ENCODE data around the gene ZFHX3. TPM values are rescaled to one million over a fixed set of nuclear protein-coding genes. Genes with fewer than 3 reads are reported as not detected.

The ZFHX3 gene
- total and polyA plus RNA-seq, 9 of the 15 experiments (the other 6 are each of a cell fraction or from before 2014, with no cell fraction given) = 0.01 to 0.23 (median 0.06) TPM; not detected in 4

- 2% methylated on average over 13 of the region's 13 CpGs for WGBS (ENCODE audit: insufficient coverage, low coverage, missing lambda C conversion rate)
- no peak overlapping the region for H3K9ac ChIP-seq (ENCODE audit: insufficient read depth in 1 of 2, low read depth in 2 of 2, low read length in 2 of 2)
- no peaks in the 10 kb centered on the region for H3K9me1 ChIP-seq (ENCODE audit: control insufficient read depth, insufficient read depth, low read length)
- in situ Hi-C loops (cut with MboI) = no loop called here
- CTCF ChIA-PET (ENCODE audit: low intra/inter-chr PET ratio) = no interaction called here
- H3K27ac ChIP-seq (ENCODE audit: extremely low read depth, low read depth, low read length) = no peak overlapping the region
- DNase-seq (ENCODE audit: extremely low read depth in 1 of 4, low spot score in 3 of 4) (no peak), ATAC-seq (no peak), FAIRE-seq (no peak)
- H3K9me3 ChIP-seq (replicated peaks; ENCODE audit: control insufficient read depth, insufficient read depth, low read depth, low read length) = no peaks in the 10 kb centered on the region
- intact Hi-C loops (cut with micrococcal nuclease) = no loop called here
- no peak overlapping the region for H3K4me2 ChIP-seq (ENCODE audit: insufficient read depth, low read length)
- H4K20me1 ChIP-seq (replicated peaks; ENCODE audit: control insufficient read depth, insufficient read depth, low read length) = no peaks in the 10 kb centered on the region; the same call in 1 of the 2 replicates
- no peak overlapping the region for H3K4me3 ChIP-seq
- no TSS peak for BruUV-seq (replicated peaks)
- H3K79me2 ChIP-seq (ENCODE audit: control insufficient read depth, insufficient read depth, low read length) = no peaks in the 10 kb centered on the region
- H3K27me3 ChIP-seq (ENCODE audit: control insufficient read depth in 2 of 2, insufficient read depth in 2 of 2, low read length in 2 of 2) = peaks cover 7 to 47% of the 10 kb centered on the region in 2 experiments; a peak in 4 of 5 replicates
- H3K36me3 ChIP-seq (ENCODE audit: control insufficient read depth, insufficient read depth, low read length) = no peaks in the 10 kb centered on the region
- POLR2A ChIA-PET = interaction anchor here (0.6 kb wide), 1 partner anchor 828 kb away, joined by 5 read pairs; no protein-coding TSS in a partner anchor
- peaks cover 0 to 3% of the 10 kb centered on the region in 2 experiments; a peak in 1 of 5 replicates for H3K4me1 ChIP-seq (replicated peaks in 1 of 2; ENCODE audit: control insufficient read depth in 2 of 2, insufficient read depth in 2 of 2, low read length in 2 of 2)
- no peak overlapping the region for H2AFZ ChIP-seq (ENCODE audit: low read depth, low read length)
- TF ChIP-seq EHMT2 (IDR thresholded peaks at IDR 0.05) (no peak), ZNF407 (IDR thresholded peaks at IDR 0.05; ENCODE audit: low read depth) (no peak), NFXL1 (CRISPR knock-in tag; IDR thresholded peaks at IDR 0.05) (no peak), E2F8 (IDR thresholded peaks at IDR 0.05; ENCODE audit: low read depth, partially characterized antibody) (no peak), ZNF146 (CRISPR knock-in tag; IDR thresholded peaks at IDR 0.05; ENCODE audit: unreplicated experiment) (no peak), AFF1 (IDR thresholded peaks at IDR 0.05; ENCODE audit: low read depth in 1 of 2, partially characterized antibody in 2 of 2) (no peak), ATF7 (IDR thresholded peaks at IDR 0.05) (no peak)
Measured at GRCh38 chr16:72921106-72921505, 126.8 kb downstream of the ZFHX3 start.

Data from K562 (cell line).